Uterus (tissue), 2 donors: ENCODE results near the gene SH3YL1.

Source experiments
- CTCF ChIP-seq, 4 experiments: fragments of 200-600 bp in 2 of 4; fragments of 450-650 bp in 2 of 4; sonication (generic) in 2 of 4; IDR thresholded peaks; one replicate each; pipeline ENCODE4 v1.5.1; 2016 to 2019; ENCODE audit warnings: antibody characterized with exemption in 4 of 4, mild to moderate bottlenecking in 2 of 4, moderate library complexity in 1 of 4
- POLR2A ChIP-seq, 2 donors: fragments of 450-650 bp; IDR thresholded peaks; one replicate each; pipeline ENCODE4 v1.6.1; 2016; ENCODE audit warnings: antibody characterized with exemption in 2 of 2, mild to moderate bottlenecking in 1 of 2, moderate library complexity in 1 of 2

- TF ChIP-seq CTCF (IDR thresholded peaks at IDR 0.05) = no peak
- no peak for TF ChIP-seq POLR2A (IDR thresholded peaks at IDR 0.05)
Observed at GRCh38 chr2:273333-273732, 9.5 kb upstream of the SH3YL1 start.
